Esophagus muscularis mucosa (tissue), 3 donors: Measurements from ENCODE around the gene ZNF813.

ENCODE experiments used
- POLR2AphosphoS5 ChIP-seq, 2 donors: sonication (generic); formaldehyde crosslinking; IDR thresholded peaks; one replicate each; pipeline ENCODE4 v1.6.1; 2017; ENCODE audit warnings: antibody characterized with exemption in 2 of 2
- TF ChIP-seq, protein P1 (sequence below), 3 experiments: fragments of 200-600 bp in 2 of 3; fragments of 450-650 bp in 1 of 3; sonication (generic) in 2 of 3; IDR thresholded peaks; one replicate each; pipeline ENCODE4 v1.5.1; 2017 to 2019; ENCODE audit warnings: antibody characterized with exemption in 3 of 3, mild to moderate bottlenecking in 2 of 3, moderate library complexity in 1 of 3

DNA sequence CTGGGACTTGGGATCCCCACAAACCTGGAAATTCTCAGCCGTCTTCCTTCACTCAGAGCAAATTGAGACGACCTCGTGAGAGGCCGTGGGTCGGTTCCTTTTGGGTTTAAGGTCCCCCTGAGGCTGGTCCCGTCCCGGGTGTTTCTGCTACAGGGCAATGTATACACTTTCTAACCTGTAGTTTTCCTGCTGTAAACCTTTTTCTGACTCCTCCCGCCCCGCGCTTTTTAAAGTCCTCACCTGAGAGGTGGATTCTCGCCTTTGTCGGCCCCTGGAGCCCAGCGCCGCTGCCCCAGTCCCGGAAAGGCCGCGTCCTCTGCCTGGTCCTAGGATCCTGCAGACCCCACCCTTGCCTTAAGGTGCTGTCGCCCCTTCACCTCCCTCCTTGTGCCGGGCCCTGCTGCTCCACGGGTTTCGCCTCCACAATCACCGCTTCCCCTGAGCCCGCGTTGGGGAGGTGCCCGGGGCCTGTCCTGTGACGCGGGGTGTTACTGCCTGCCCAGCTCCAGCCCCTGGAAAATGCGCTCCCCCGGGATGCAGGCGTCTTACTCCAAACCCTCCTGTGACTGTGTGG, 35.4 kb upstream of the ZNF813 start:
- TF ChIP-seq, protein P1, sequence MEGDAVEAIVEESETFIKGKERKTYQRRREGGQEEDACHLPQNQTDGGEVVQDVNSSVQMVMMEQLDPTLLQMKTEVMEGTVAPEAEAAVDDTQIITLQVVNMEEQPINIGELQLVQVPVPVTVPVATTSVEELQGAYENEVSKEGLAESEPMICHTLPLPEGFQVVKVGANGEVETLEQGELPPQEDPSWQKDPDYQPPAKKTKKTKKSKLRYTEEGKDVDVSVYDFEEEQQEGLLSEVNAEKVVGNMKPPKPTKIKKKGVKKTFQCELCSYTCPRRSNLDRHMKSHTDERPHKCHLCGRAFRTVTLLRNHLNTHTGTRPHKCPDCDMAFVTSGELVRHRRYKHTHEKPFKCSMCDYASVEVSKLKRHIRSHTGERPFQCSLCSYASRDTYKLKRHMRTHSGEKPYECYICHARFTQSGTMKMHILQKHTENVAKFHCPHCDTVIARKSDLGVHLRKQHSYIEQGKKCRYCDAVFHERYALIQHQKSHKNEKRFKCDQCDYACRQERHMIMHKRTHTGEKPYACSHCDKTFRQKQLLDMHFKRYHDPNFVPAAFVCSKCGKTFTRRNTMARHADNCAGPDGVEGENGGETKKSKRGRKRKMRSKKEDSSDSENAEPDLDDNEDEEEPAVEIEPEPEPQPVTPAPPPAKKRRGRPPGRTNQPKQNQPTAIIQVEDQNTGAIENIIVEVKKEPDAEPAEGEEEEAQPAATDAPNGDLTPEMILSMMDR (IDR thresholded peaks at IDR 0.05): no peak
- no peak for TF ChIP-seq POLR2AphosphoS5 (IDR thresholded peaks at IDR 0.05)
